ENCODE data around the gene HBS1L.

DNA sequence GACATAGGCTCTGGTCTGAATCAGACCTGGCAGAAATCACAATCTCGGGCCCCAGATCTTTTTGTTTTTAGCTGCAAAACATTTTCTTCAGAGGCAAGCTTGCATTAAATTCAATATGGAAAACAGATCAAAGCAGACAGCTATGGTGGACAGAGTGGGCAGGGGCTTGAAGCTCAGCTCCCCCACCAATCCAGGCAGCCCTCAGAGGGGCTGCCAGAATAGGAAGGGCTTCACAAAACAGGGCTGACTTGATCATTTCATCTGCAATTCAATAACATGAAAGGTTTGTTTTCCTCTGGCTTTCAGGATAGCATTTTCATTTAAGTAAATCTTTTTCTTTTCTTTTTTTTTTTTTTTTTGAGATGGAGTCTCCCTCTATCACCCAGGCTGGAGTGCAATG lies 55.5 kb downstream of the HBS1L start:
- TF ChIP-seq, protein P1, sequence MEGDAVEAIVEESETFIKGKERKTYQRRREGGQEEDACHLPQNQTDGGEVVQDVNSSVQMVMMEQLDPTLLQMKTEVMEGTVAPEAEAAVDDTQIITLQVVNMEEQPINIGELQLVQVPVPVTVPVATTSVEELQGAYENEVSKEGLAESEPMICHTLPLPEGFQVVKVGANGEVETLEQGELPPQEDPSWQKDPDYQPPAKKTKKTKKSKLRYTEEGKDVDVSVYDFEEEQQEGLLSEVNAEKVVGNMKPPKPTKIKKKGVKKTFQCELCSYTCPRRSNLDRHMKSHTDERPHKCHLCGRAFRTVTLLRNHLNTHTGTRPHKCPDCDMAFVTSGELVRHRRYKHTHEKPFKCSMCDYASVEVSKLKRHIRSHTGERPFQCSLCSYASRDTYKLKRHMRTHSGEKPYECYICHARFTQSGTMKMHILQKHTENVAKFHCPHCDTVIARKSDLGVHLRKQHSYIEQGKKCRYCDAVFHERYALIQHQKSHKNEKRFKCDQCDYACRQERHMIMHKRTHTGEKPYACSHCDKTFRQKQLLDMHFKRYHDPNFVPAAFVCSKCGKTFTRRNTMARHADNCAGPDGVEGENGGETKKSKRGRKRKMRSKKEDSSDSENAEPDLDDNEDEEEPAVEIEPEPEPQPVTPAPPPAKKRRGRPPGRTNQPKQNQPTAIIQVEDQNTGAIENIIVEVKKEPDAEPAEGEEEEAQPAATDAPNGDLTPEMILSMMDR (IDR thresholded peaks at IDR 0.05; ENCODE audit: insufficient read depth, low read length, poor library complexity, severe bottlenecking), result no peak
- no peak for TF ChIP-seq EZH2phosphoT487 (conservative IDR thresholded peaks at IDR 0.05; ENCODE audit: low read length)

Measured in SU-DHL-6 (cell line).